K562 (cell line): ENCODE results near the gene GBX1.

Source experiments
- ATF1 ChIP-seq, 2 experiments: fragments of 450-650 bp in 1 of 2; IDR thresholded peaks; 2 replicates each; pipeline ENCODE4 v1.6.1; 2016; ENCODE audit warnings: missing compliant biosample characterization in 1 of 2, missing genetic modification characterization in 1 of 2
- ATF6 ChIP-seq: sonication (generic); formaldehyde crosslinking; IDR thresholded peaks from 2 replicates; pipeline ENCODE4 v1.4.0; 2020; ENCODE audit warnings: mild to moderate bottlenecking, missing genetic modification reagents
- CEBPB ChIP-seq: fragments of 450-650 bp; IDR thresholded peaks from 2 replicates; pipeline ENCODE4 v1.6.1; 2016; ENCODE audit warnings: missing genetic modification characterization, missing compliant biosample characterization
- CHCHD3 ChIP-seq: fragments of 250-450 bp; sonication (Bioruptor Pico); IDR thresholded peaks from 2 replicates; pipeline ENCODE4 v2.1.2; 2022; ENCODE audit warnings: mild to moderate bottlenecking
- CHD4 ChIP-seq: fragments of 200-600 bp; sonication (generic); IDR thresholded peaks from 3 replicates; pipeline ENCODE4 v1.6.1; 2012; ENCODE audit warnings: low read depth, mild to moderate bottlenecking, mixed read lengths, low read length, inconsistent platforms; ENCODE audit not compliant: insufficient read depth, insufficient replicate concordance, poor library complexity, severe bottlenecking
- E2F1 ChIP-seq: sonication (generic); formaldehyde crosslinking; IDR thresholded peaks from 2 replicates; pipeline ENCODE4 v1.8.1; 2023; ENCODE audit warnings: mild to moderate bottlenecking, missing genetic modification reagents, moderate library complexity
- GABPA ChIP-seq: fragments of 200-800 bp; sonication (Bioruptor generic); conservative IDR thresholded peaks from 2 replicates; pipeline ENCODE4 v1.6.1; 2016; ENCODE audit warnings: low read depth, missing genetic modification characterization, missing compliant biosample characterization
- MAZ ChIP-seq, 2 experiments: fragments of 450-650 bp in 1 of 2; sonication (generic) in 1 of 2; formaldehyde crosslinking; IDR thresholded peaks in 1 of 2; conservative IDR thresholded peaks in 1 of 2; 2 replicates each; pipeline versions ENCODE4 v1.4.0 to v1.5.0; 2020; ENCODE audit warnings: mild to moderate bottlenecking in 1 of 2, missing genetic modification reagents in 1 of 2
- NFYB ChIP-seq: IDR thresholded peaks from 2 replicates; pipeline ENCODE4 v1.6.1; 2011; ENCODE audit warnings: mild to moderate bottlenecking, moderate library complexity; ENCODE audit not compliant: insufficient read length; ENCODE audit errors: extremely low read depth
- POLR2A ChIP-seq: fragments of 450-650 bp; conservative IDR thresholded peaks from 2 replicates; pipeline ENCODE4 v1.6.1; 2016
- TAF1 ChIP-seq: IDR thresholded peaks from 2 replicates; pipeline ENCODE4 v1.6.1; 2011; ENCODE audit warnings: mild to moderate bottlenecking, low read length, moderate library complexity; ENCODE audit not compliant: insufficient read depth, control insufficient read depth, severe bottlenecking; ENCODE audit errors: extremely low read depth
- ZBTB9 ChIP-seq: fragments of 450-650 bp; formaldehyde crosslinking; IDR thresholded peaks from 2 replicates; pipeline ENCODE4 v1.4.0; 2020; ENCODE audit warnings: mild to moderate bottlenecking, moderate library complexity
- ZNF253 ChIP-seq: fragments of 250-450 bp; sonication (Bioruptor Pico); conservative IDR thresholded peaks from 2 replicates; pipeline ENCODE4 v1.6.1; 2021; ENCODE audit warnings: mild to moderate bottlenecking
- ZNF347 ChIP-seq: fragments of 450-650 bp; formaldehyde crosslinking; IDR thresholded peaks from 2 replicates; pipeline ENCODE4 v1.4.0; 2020; ENCODE audit warnings: low read depth, mild to moderate bottlenecking, moderate library complexity

GRCh38 chr7:151176401-151176800, 8.9 kb upstream of the GBX1 start:
- TF ChIP-seq CEBPB (tag), result no peak
- no peak for TF ChIP-seq ATF1 (CRISPR knock-in tag; IDR thresholded peaks at IDR 0.05)
- TF ChIP-seq ATF1 (tag; IDR thresholded peaks at IDR 0.05), result no peak
- no peak for TF ChIP-seq NFYB
- no peak for TF ChIP-seq E2F1
- no peak for TF ChIP-seq GABPA (tag)
- TF ChIP-seq ZNF347, result no peak
- no peak for TF ChIP-seq ZBTB9 (CRISPR knock-in tag)
- no peak for TF ChIP-seq CHCHD3 (CRISPR knock-in tag)
- TF ChIP-seq CHD4, result no peak
- TF ChIP-seq ZNF253 (CRISPR knock-in tag), result no peak
- no peak for TF ChIP-seq ATF6
- TF ChIP-seq MAZ (CRISPR knock-in tag; conservative IDR thresholded peaks at IDR 0.05 in 1 of 2, IDR thresholded peaks at IDR 0.05 in 1 of 2), result no peak
- TF ChIP-seq TAF1, result no peak
- TF ChIP-seq POLR2A, result no peak
